Neural cell (in vitro differentiated cells): ENCODE measurements around the gene MYPN. TPM values are rescaled to one million over a fixed set of nuclear protein-coding genes. Genes with fewer than 3 reads are reported as not detected.
"Not testable (repeated sequence)": the region's sequence is repeated elsewhere in the genome, so short reads cannot be mapped to it uniquely, and the experiment has no call there.

Source experiments
- H2AFZ ChIP-seq: fragments of 200-600, 300-800 bp; sonication (generic), shearing (Covaris generic); 2 replicates; pipeline ENCODE4 v1.6.0; 2014; ENCODE audit warnings: low read depth, mild to moderate bottlenecking, antibody characterized with exemption, low read length, moderate library complexity
- H3F3A ChIP-seq: fragments of 200-600 bp; shearing (Covaris generic); 2 replicates; pipeline ENCODE4 v1.6.1; 2016; ENCODE audit warnings: mild to moderate bottlenecking, moderate library complexity, mixed read lengths, antibody characterized with exemption, low read length; ENCODE audit not compliant: insufficient read depth, poor library complexity, severe bottlenecking
- H3K27ac ChIP-seq: fragments of 200-600, 300-800 bp; sonication (generic), shearing (Covaris generic); 2 replicates; pipeline ENCODE4 v1.5.1; 2014; ENCODE audit warnings: mild to moderate bottlenecking, low read length, moderate library complexity
- H3K27me3 ChIP-seq: fragments of 300-800, 200-600 bp; sonication (generic), shearing (Covaris generic); 2 replicates; pipeline ENCODE4 v1.6.0; 2014; ENCODE audit warnings: mild to moderate bottlenecking, low read depth, low read length, moderate library complexity; ENCODE audit not compliant: insufficient read depth
- H3K36me3 ChIP-seq: fragments of 300-800, 200-600 bp; sonication (generic), shearing (Covaris generic); 2 replicates; pipeline ENCODE4 v1.5.1; 2014; ENCODE audit warnings: mild to moderate bottlenecking, antibody characterized with exemption, low read length, moderate library complexity; ENCODE audit not compliant: insufficient read depth
- H3K4me2 ChIP-seq: fragments of 300-800, 200-600 bp; sonication (generic), shearing (Covaris generic); 2 replicates; pipeline ENCODE4 v1.6.0; 2014; ENCODE audit warnings: mild to moderate bottlenecking, low read length
- H3K4me3 ChIP-seq: fragments of 300-800, 200-600 bp; sonication (generic), shearing (Covaris generic); 2 replicates; pipeline ENCODE4 v1.5.1; 2014; ENCODE audit warnings: mild to moderate bottlenecking, low read length, moderate library complexity
- H3K79me2 ChIP-seq: fragments of 200-600 bp; shearing (Covaris generic); replicated peaks from 2 replicates; pipeline ENCODE4 v1.6.0; 2014; ENCODE audit warnings: mild to moderate bottlenecking, low read length, moderate library complexity; ENCODE audit not compliant: insufficient read depth
- H3K9ac ChIP-seq: fragments of 300-800, 200-600 bp; sonication (generic), shearing (Covaris generic); 2 replicates; pipeline ENCODE4 v1.6.1; 2016; ENCODE audit warnings: mild to moderate bottlenecking, low read length, mixed read lengths
- H3K9me2 ChIP-seq: fragments of 200-600 bp; shearing (Covaris generic); 2 replicates; pipeline ENCODE4 v1.6.1; 2016; ENCODE audit warnings: mild to moderate bottlenecking, low read length, mixed read lengths; ENCODE audit not compliant: insufficient read depth
- H3K9me3 ChIP-seq: fragments of 200-600, 300-800 bp; sonication (generic), shearing (Covaris generic); 2 replicates; pipeline ENCODE4 v1.6.1; 2016; ENCODE audit warnings: mild to moderate bottlenecking, mixed run types, low read length, moderate library complexity, mixed read lengths
- H4K20me1 ChIP-seq: fragments of 200-600 bp; shearing (Covaris generic); 2 replicates; pipeline ENCODE4 v1.6.1; 2016; ENCODE audit warnings: mild to moderate bottlenecking, mixed run types; ENCODE audit not compliant: insufficient read depth
- CTCF ChIP-seq: fragments of 450-650 bp; IDR thresholded peaks from 2 replicates; pipeline ENCODE4 v1.5.1; 2014; ENCODE audit warnings: antibody characterized with exemption, mild to moderate bottlenecking, moderate library complexity; ENCODE audit not compliant: poor library complexity, severe bottlenecking
- EP300 ChIP-seq: fragments of 450-650 bp; conservative IDR thresholded peaks from 2 replicates; pipeline ENCODE4 v1.6.1; 2014; ENCODE audit warnings: antibody characterized with exemption, mild to moderate bottlenecking, moderate library complexity; ENCODE audit not compliant: poor library complexity, severe bottlenecking
- EZH2 ChIP-seq: fragments of 200-600, 300-800 bp; shearing (Covaris generic), sonication (generic); IDR thresholded peaks from 2 replicates; pipeline ENCODE4 v1.6.1; 2014; ENCODE audit warnings: antibody characterized with exemption, low read length, borderline replicate concordance, mild to moderate bottlenecking; ENCODE audit not compliant: insufficient read depth, poor library complexity, severe bottlenecking
- MXI1 ChIP-seq: fragments of 450-650 bp; conservative IDR thresholded peaks from 2 replicates; pipeline ENCODE4 v1.6.1; 2014; ENCODE audit warnings: antibody characterized with exemption, mild to moderate bottlenecking; ENCODE audit not compliant: poor library complexity, severe bottlenecking
- POLR2AphosphoS5 ChIP-seq: IDR thresholded peaks from 2 replicates; pipeline ENCODE4 v1.6.1; 2012
- RAD21 ChIP-seq: fragments of 450-650 bp; conservative IDR thresholded peaks from 2 replicates; pipeline ENCODE4 v1.6.1; 2014; ENCODE audit warnings: antibody characterized with exemption, mild to moderate bottlenecking, moderate library complexity
- REST ChIP-seq: IDR thresholded peaks from 2 replicates; pipeline ENCODE4 v1.6.1; 2012; ENCODE audit warnings: borderline replicate concordance
- SMC3 ChIP-seq: fragments of 450-650 bp; conservative IDR thresholded peaks from 2 replicates; pipeline ENCODE4 v1.6.1; 2014; ENCODE audit warnings: antibody characterized with exemption, mild to moderate bottlenecking, moderate library complexity; ENCODE audit not compliant: poor library complexity
- TAF1 ChIP-seq: IDR thresholded peaks from 2 replicates; pipeline ENCODE4 v1.6.1; 2012; ENCODE audit warnings: low read depth
- polyA plus RNA-seq: library from polyadenylated mRNA; depleted of rRNA; stranded (reverse); fragments of >200 nt; gene quantifications from 2 replicates; pipeline ENCODE4 v1.2.3, GENCODE V29; 2014

MYPN gene
- polyA plus RNA-seq, 1 donor from 2014 or later, result not detected

- H2AFZ ChIP-seq, result no peak overlapping the region
- no peak for TF ChIP-seq EP300
- TF ChIP-seq CTCF, result peak; percentile 38
- TF ChIP-seq POLR2AphosphoS5, result no peak
- no peak for TF ChIP-seq SMC3
- TF ChIP-seq REST, result no peak
- no peak for TF ChIP-seq MXI1
- TF ChIP-seq EZH2, result no peak
- TF ChIP-seq RAD21, result no peak
- no peaks in the 10 kb centered on the region for H3F3A ChIP-seq
- no peak overlapping the region for H3K4me2 ChIP-seq
- H3K27me3 ChIP-seq, result no peaks in the 10 kb centered on the region
- no peak overlapping the region for H3K27ac ChIP-seq
- no peaks in the 10 kb centered on the region for H3K36me3 ChIP-seq
- no peaks in the 10 kb centered on the region for H3K9me3 ChIP-seq
- H3K4me3 ChIP-seq, result no peak overlapping the region
- H3K9ac ChIP-seq, result no peak overlapping the region
- no peaks in the 10 kb centered on the region for H4K20me1 ChIP-seq
- H3K9me2 ChIP-seq, result no peaks in the 10 kb centered on the region
- no peaks in the 10 kb centered on the region for H3K79me2 ChIP-seq
Measured at GRCh38 chr10:68156373-68157185, 47.3 kb downstream of the MYPN start.

- not testable (repeated sequence) for H3K9ac ChIP-seq, H3K79me2 ChIP-seq, H3K27me3 ChIP-seq, H3K9me3 ChIP-seq, H3K27ac ChIP-seq, H3K9me2 ChIP-seq, H3K4me2 ChIP-seq, H2AFZ ChIP-seq, H3K36me3 ChIP-seq, H3K4me3 ChIP-seq, H3F3A ChIP-seq, H4K20me1 ChIP-seq
Measured at GRCh38 chr10:68157522-68157921, 48.2 kb downstream of the MYPN start.

GRCh38 chr10:68158031-68158430, 48.7 kb downstream of the MYPN start:
- no peaks in the 10 kb centered on the region for H3K36me3 ChIP-seq
- no peak overlapping the region for H3K9ac ChIP-seq
- no peaks in the 10 kb centered on the region for H3K79me2 ChIP-seq
- H3K27ac ChIP-seq, result no peak overlapping the region
- H3F3A ChIP-seq, result no peaks in the 10 kb centered on the region
- no peaks in the 10 kb centered on the region for H3K9me3 ChIP-seq
- H4K20me1 ChIP-seq, result no peaks in the 10 kb centered on the region
- no peak overlapping the region for H2AFZ ChIP-seq
- no peak overlapping the region for H3K4me3 ChIP-seq
- TF ChIP-seq POLR2AphosphoS5 (no peak), SMC3 (no peak), EZH2 (no peak), TAF1 (no peak), RAD21 (no peak), MXI1 (no peak), REST (no peak), CTCF (no peak), EP300 (no peak)
- H3K9me2 ChIP-seq, result no peaks in the 10 kb centered on the region
- H3K27me3 ChIP-seq, result no peaks in the 10 kb centered on the region
- H3K4me2 ChIP-seq, result no peak overlapping the region
